Mononuclear cell (primary cell): ENCODE measurements around the gene DTNBP1. TPM values are rescaled to one million over a fixed set of nuclear protein-coding genes. Genes with fewer than 3 reads are reported as not detected.
"Not testable (repeated sequence)": the region's sequence is repeated elsewhere in the genome, so short reads cannot be mapped to it uniquely, and the experiment has no call there.

ENCODE experiments used
- H3K27me3 ChIP-seq: 2 replicates; pipeline ENCODE4 v1.6.0; 2011; ENCODE audit warnings: low read length, control low read depth; ENCODE audit not compliant: insufficient read depth
- H3K4me1 ChIP-seq: 2 replicates; pipeline ENCODE4 v1.5.1; 2011; ENCODE audit warnings: mild to moderate bottlenecking, low read length, control low read depth; ENCODE audit not compliant: insufficient read depth
- H3K4me3 ChIP-seq: 2 replicates; pipeline ENCODE4 v1.5.1; 2011; ENCODE audit warnings: mild to moderate bottlenecking, low read length, moderate library complexity
- H3K9me3 ChIP-seq: 2 replicates; pipeline ENCODE4 v1.5.1; 2011; ENCODE audit warnings: low read depth, mild to moderate bottlenecking, control low read depth, low read length
- total RNA-seq: library from RNA; depleted of rRNA; stranded (reverse); fragments of >200 nt; gene quantifications from one replicate; pipeline ENCODE4 v1.2.3, GENCODE V29; 2012

Gene DTNBP1
- total RNA-seq, 1 donor: 7.7 TPM

- Histone ChIP-seq H3K4me3 (no peak overlapping the region), H3K9me3 (no peaks in the 10 kb centered on the region), H3K4me1 (peaks cover 15% of the 10 kb centered on the region), H3K27me3 (no peaks in the 10 kb centered on the region)
Measured at GRCh38 chr6:15654250-15654649, 8.6 kb downstream of the DTNBP1 start.

GRCh38 chr6:15653581-15653980 lies 9.2 kb downstream of the DTNBP1 start:
- H3K4me3 ChIP-seq: no peak overlapping the region
- H3K9me3 ChIP-seq: peaks cover 6% of the 10 kb centered on the region
- no peaks in the 10 kb centered on the region for H3K27me3 ChIP-seq
- peaks cover 9% of the 10 kb centered on the region for H3K4me1 ChIP-seq

- H3K4me3 ChIP-seq, H3K27me3 ChIP-seq, H3K4me1 ChIP-seq: not testable (repeated sequence)
- H3K9me3 ChIP-seq: peaks cover 18% of the 10 kb centered on the region
Measured at GRCh38 chr6:15650004-15650559, 12.7 kb downstream of the DTNBP1 start.

- H3K9me3 ChIP-seq: peaks cover 38% of the 10 kb centered on the region
- H3K4me1 ChIP-seq: no peaks in the 10 kb centered on the region
- H3K4me3 ChIP-seq: no peak overlapping the region
- no peaks in the 10 kb centered on the region for H3K27me3 ChIP-seq
Measured at GRCh38 chr6:15644904-15645303, 17.9 kb downstream of the DTNBP1 start.

- H3K4me3 ChIP-seq: no peak overlapping the region
- peaks cover 33% of the 10 kb centered on the region for H3K9me3 ChIP-seq
- no peaks in the 10 kb centered on the region for H3K4me1 ChIP-seq
- no peaks in the 10 kb centered on the region for H3K27me3 ChIP-seq
Measured at GRCh38 chr6:15643542-15643941, 19.3 kb downstream of the DTNBP1 start.

- H3K4me1 ChIP-seq: no peaks in the 10 kb centered on the region
- no peaks in the 10 kb centered on the region for H3K27me3 ChIP-seq
- no peak overlapping the region for H3K4me3 ChIP-seq
- peaks cover 25% of the 10 kb centered on the region for H3K9me3 ChIP-seq
Measured at GRCh38 chr6:15642276-15642675, 20.6 kb downstream of the DTNBP1 start.

GRCh38 chr6:15638373-15638772 lies 24.5 kb downstream of the DTNBP1 start:
- Histone ChIP-seq H3K4me1 (no peaks in the 10 kb centered on the region), H3K4me3 (no peak overlapping the region), H3K27me3 (no peaks in the 10 kb centered on the region)

GRCh38 chr6:15631432-15631831 lies 31.4 kb downstream of the DTNBP1 start:
- Histone ChIP-seq H3K27me3 (no peaks in the 10 kb centered on the region), H3K4me3 (no peak overlapping the region), H3K9me3 (no peaks in the 10 kb centered on the region), H3K4me1 (peaks cover 7% of the 10 kb centered on the region)

More at GRCh38 chr6:15638373-15638772, 24.5 kb downstream of the DTNBP1 start:
- H3K9me3 ChIP-seq: peaks cover 8% of the 10 kb centered on the region

GRCh38 chr6:15630202-15630601 lies 32.6 kb downstream of the DTNBP1 start:
- no peaks in the 10 kb centered on the region for H3K9me3 ChIP-seq
- H3K27me3 ChIP-seq: no peaks in the 10 kb centered on the region
- H3K4me3 ChIP-seq: no peak overlapping the region
- H3K4me1 ChIP-seq: peaks cover 7% of the 10 kb centered on the region

GRCh38 chr6:15629487-15629886 lies 33.3 kb downstream of the DTNBP1 start:
- peaks cover 7% of the 10 kb centered on the region for H3K4me1 ChIP-seq
- no peaks in the 10 kb centered on the region for H3K9me3 ChIP-seq
- H3K4me3 ChIP-seq: no peak overlapping the region
- H3K27me3 ChIP-seq: no peaks in the 10 kb centered on the region

- no peaks in the 10 kb centered on the region for H3K27me3 ChIP-seq
- H3K4me1 ChIP-seq: peaks cover 10% of the 10 kb centered on the region
- no peak overlapping the region for H3K4me3 ChIP-seq
- no peaks in the 10 kb centered on the region for H3K9me3 ChIP-seq
Measured at GRCh38 chr6:15628499-15629131, 34.2 kb downstream of the DTNBP1 start.

- no peaks in the 10 kb centered on the region for H3K9me3 ChIP-seq
- no peaks in the 10 kb centered on the region for H3K27me3 ChIP-seq
- H3K4me3 ChIP-seq: no peak overlapping the region
- H3K4me1 ChIP-seq: peaks cover 16% of the 10 kb centered on the region
Measured at GRCh38 chr6:15627821-15628220, 35.0 kb downstream of the DTNBP1 start.

- H3K27me3 ChIP-seq: no peaks in the 10 kb centered on the region
- H3K4me3 ChIP-seq: no peak overlapping the region
- H3K4me1 ChIP-seq: peaks cover 22% of the 10 kb centered on the region
- no peaks in the 10 kb centered on the region for H3K9me3 ChIP-seq
Measured at GRCh38 chr6:15626878-15627674, 35.8 kb downstream of the DTNBP1 start.

GRCh38 chr6:15626160-15626559 lies 36.7 kb downstream of the DTNBP1 start:
- no peak overlapping the region for H3K4me3 ChIP-seq
- H3K4me1 ChIP-seq: peaks cover 30% of the 10 kb centered on the region
- no peaks in the 10 kb centered on the region for H3K9me3 ChIP-seq
- no peaks in the 10 kb centered on the region for H3K27me3 ChIP-seq

- Histone ChIP-seq H3K9me3 (no peaks in the 10 kb centered on the region), H3K27me3 (no peaks in the 10 kb centered on the region), H3K4me1 (peaks cover 31% of the 10 kb centered on the region), H3K4me3 (no peak overlapping the region)
Measured at GRCh38 chr6:15623276-15624116, 39.3 kb downstream of the DTNBP1 start.
